ENCODE results near the gene FAM184B.

Gene FAM184B

DNA sequence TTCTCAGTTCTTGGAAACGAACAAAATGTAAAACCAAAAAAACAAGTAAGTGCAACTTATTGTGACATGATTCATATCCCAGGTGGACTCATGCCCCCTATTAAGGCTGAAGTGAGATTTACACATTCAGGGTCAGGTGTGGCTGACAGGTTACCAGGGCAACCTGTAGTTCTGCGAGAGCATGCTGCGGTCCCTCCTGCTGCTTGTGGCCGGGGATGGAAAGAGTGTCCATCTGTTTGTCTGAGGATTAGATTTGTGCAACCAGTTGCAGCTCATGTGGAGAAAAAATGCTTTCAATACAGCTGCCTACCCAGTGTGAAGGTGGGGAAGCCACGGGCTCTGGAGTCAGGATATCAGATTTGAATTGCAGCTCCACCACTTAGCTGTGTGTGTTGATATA is 78.8 kb downstream of the FAM184B start:
- TF ChIP-seq, protein P1, sequence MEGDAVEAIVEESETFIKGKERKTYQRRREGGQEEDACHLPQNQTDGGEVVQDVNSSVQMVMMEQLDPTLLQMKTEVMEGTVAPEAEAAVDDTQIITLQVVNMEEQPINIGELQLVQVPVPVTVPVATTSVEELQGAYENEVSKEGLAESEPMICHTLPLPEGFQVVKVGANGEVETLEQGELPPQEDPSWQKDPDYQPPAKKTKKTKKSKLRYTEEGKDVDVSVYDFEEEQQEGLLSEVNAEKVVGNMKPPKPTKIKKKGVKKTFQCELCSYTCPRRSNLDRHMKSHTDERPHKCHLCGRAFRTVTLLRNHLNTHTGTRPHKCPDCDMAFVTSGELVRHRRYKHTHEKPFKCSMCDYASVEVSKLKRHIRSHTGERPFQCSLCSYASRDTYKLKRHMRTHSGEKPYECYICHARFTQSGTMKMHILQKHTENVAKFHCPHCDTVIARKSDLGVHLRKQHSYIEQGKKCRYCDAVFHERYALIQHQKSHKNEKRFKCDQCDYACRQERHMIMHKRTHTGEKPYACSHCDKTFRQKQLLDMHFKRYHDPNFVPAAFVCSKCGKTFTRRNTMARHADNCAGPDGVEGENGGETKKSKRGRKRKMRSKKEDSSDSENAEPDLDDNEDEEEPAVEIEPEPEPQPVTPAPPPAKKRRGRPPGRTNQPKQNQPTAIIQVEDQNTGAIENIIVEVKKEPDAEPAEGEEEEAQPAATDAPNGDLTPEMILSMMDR (IDR thresholded peaks at IDR 0.05): no peak

- TF ChIP-seq, protein P1 (IDR thresholded peaks at IDR 0.05): no peak
Observed at GRCh38 chr4:17701882-17702281, 79.5 kb downstream of the FAM184B start.

DNA sequence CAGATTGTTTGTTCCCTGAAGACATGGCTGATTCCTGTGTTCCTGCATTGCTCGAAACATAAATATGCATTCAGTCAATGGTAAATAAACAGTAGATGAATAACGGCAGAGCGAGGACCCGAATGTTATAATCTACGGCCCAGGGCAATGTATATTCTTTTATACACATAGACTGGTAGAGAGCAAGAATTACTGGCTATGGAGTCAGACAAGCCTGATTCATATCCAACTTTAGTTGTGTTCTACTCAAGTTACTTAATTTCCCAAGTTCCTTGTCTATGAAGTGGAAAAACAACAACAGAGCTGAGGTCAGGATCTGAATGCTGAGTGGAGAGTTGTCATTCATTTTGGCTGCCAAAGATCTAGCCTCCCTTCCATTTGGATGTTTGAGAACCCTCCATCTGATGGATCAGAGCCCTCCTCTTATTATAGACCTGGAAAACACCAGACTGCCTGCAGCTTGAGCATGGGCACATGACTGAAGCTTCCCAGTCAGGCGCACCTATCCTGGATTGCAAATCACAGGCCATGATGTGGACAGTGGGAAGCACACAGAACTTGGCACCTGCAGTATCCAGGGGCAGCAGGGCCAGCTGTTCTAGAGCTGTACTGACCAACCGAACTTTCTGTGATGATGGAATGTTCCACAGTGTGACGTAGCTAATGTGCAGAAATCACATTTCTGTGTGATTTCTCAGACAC is 80.1 kb downstream of the FAM184B start:
- TF ChIP-seq, protein P1 (IDR thresholded peaks at IDR 0.05): no peak

- TF ChIP-seq, protein P1 (IDR thresholded peaks at IDR 0.05): no peak
Observed at GRCh38 chr4:17699380-17699779, 82.0 kb downstream of the FAM184B start.

- TF ChIP-seq, protein P1 (IDR thresholded peaks at IDR 0.05): no peak
Observed at GRCh38 chr4:17698116-17698515, 83.3 kb downstream of the FAM184B start.

DNA sequence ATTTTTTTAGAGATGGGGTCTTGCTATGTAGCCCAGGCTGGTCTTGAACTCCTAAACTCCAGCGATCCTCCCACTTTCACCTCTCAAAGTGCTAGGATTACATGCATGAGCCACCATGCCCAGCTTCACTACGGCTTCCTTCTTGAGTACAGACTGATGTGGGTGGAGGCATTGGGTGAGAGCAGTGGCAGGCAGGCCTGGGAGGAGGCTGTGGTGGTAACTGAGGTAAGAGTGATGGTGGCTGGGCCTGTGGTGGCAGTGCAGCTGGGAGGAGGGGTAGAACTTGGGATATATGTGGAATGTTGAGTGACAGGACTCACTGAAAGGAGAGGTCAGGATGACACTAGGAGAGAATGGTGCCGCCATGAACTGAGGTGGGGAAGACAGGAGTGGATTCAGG is 86.1 kb downstream of the FAM184B start:
- TF ChIP-seq, protein P1 (IDR thresholded peaks at IDR 0.05): no peak

- TF ChIP-seq, protein P1 (IDR thresholded peaks at IDR 0.05): no peak
Observed at GRCh38 chr4:17694552-17694951, 86.9 kb downstream of the FAM184B start.

DNA sequence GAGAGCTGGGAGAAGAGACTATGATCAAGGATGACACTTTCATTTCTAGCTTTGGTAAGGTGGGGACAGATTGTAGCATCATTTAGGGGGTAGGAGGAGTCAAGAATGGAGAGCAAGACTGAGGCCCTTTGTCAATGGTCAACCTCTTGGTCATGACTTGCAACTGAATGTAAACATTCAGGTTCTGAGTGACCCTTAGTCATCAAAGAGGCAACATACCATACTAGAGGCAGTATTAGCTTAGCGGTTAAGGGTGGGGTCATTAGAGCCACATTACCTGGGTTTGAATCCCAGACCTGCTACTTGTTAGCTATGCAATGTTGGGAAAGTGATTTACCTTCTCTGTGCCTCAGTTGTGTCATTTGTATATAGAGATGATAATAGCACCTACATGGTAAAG is 90.5 kb downstream of the FAM184B start:
- TF ChIP-seq, protein P1 (IDR thresholded peaks at IDR 0.05): no peak
